OCI-LY1 (cell line): ENCODE results near the gene MPP2.

Source experiments
- H2AFZ ChIP-seq: fragments of 200-600 bp; sonication (generic), shearing (Covaris generic); 2 replicates; pipeline ENCODE4 v1.6.0; 2014; ENCODE audit warnings: antibody characterized with exemption, mild to moderate bottlenecking, low read length
- H3F3A ChIP-seq: fragments of 200-600 bp; sonication (generic), shearing (Covaris generic); 2 replicates; pipeline ENCODE4 v1.6.0; 2014; ENCODE audit warnings: mild to moderate bottlenecking, antibody characterized with exemption, low read length, moderate library complexity; ENCODE audit not compliant: insufficient read depth
- H3K27ac ChIP-seq: fragments of 200-600 bp; sonication (generic); 2 replicates; pipeline ENCODE4 v1.5.1; 2014; ENCODE audit warnings: low read length, mixed run types, mild to moderate bottlenecking, low read depth; ENCODE audit not compliant: poor library complexity, severe bottlenecking
- H3K27me3 ChIP-seq: fragments of 200-600 bp; sonication (generic); 2 replicates; pipeline ENCODE4 v1.6.0; 2014; ENCODE audit warnings: antibody characterized with exemption, mild to moderate bottlenecking, low read length, moderate library complexity; ENCODE audit not compliant: insufficient read depth
- H3K36me3 ChIP-seq: fragments of 200-600 bp; sonication (generic); 2 replicates; pipeline ENCODE4 v1.6.1; 2014; ENCODE audit warnings: mild to moderate bottlenecking, antibody characterized with exemption, low read length, moderate library complexity, mixed read lengths; ENCODE audit not compliant: insufficient read depth
- H3K4me1 ChIP-seq: fragments of 200-600 bp; sonication (generic); 2 replicates; pipeline ENCODE4 v1.5.1; 2014; ENCODE audit warnings: mild to moderate bottlenecking, low read length, moderate library complexity; ENCODE audit not compliant: insufficient read depth, severe bottlenecking
- H3K4me2 ChIP-seq: fragments of 200-600 bp; sonication (generic), shearing (Covaris generic); 2 replicates; pipeline ENCODE4 v1.6.1; 2014; ENCODE audit warnings: low read length
- H3K4me3 ChIP-seq: fragments of 200-600 bp; sonication (generic); 2 replicates; pipeline ENCODE4 v1.5.1; 2014; ENCODE audit warnings: low read length, low read depth, mild to moderate bottlenecking, mixed read lengths; ENCODE audit not compliant: poor library complexity, severe bottlenecking
- H3K79me2 ChIP-seq: fragments of 200-600 bp; shearing (Covaris generic); 2 replicates; pipeline ENCODE4 v1.6.1; 2016; ENCODE audit warnings: mixed run types, low read length, mixed read lengths; ENCODE audit not compliant: insufficient read depth
- H3K9ac ChIP-seq: fragments of 200-600 bp; sonication (generic), shearing (Covaris generic); 2 replicates; pipeline ENCODE4 v1.6.1; 2014; ENCODE audit warnings: mild to moderate bottlenecking, low read length, mixed read lengths
- H3K9me2 ChIP-seq: fragments of 200-600 bp; sonication (generic), shearing (Covaris generic); 2 replicates; pipeline ENCODE4 v1.6.1; 2014; ENCODE audit warnings: low read depth, mild to moderate bottlenecking, low read length, mixed read lengths
- H3K9me3 ChIP-seq: fragments of 200-600 bp; shearing (Covaris generic); 2 replicates; pipeline ENCODE4 v1.6.1; 2014; ENCODE audit warnings: low read length, mixed read lengths
- H4K20me1 ChIP-seq: fragments of 200-600 bp; sonication (generic), shearing (Covaris generic); 2 replicates; pipeline ENCODE4 v1.6.0; 2016; ENCODE audit warnings: mild to moderate bottlenecking, low read length; ENCODE audit not compliant: insufficient read depth
- EZH2 ChIP-seq: fragments of 200-600 bp; sonication (generic), shearing (Covaris generic); IDR thresholded peaks from 2 replicates; pipeline ENCODE4 v1.8.0; 2017; ENCODE audit warnings: borderline replicate concordance, mixed run types, mild to moderate bottlenecking, antibody characterized with exemption, low read length, moderate library complexity, mixed read lengths
- TF ChIP-seq, protein P1 (sequence below): fragments of 200-600 bp; sonication (generic), shearing (Covaris generic); IDR thresholded peaks from 2 replicates; pipeline ENCODE4 v1.5.1; 2017; ENCODE audit warnings: mild to moderate bottlenecking, antibody characterized with exemption, low read length, moderate library complexity, mixed read lengths

Gene MPP2

DNA sequence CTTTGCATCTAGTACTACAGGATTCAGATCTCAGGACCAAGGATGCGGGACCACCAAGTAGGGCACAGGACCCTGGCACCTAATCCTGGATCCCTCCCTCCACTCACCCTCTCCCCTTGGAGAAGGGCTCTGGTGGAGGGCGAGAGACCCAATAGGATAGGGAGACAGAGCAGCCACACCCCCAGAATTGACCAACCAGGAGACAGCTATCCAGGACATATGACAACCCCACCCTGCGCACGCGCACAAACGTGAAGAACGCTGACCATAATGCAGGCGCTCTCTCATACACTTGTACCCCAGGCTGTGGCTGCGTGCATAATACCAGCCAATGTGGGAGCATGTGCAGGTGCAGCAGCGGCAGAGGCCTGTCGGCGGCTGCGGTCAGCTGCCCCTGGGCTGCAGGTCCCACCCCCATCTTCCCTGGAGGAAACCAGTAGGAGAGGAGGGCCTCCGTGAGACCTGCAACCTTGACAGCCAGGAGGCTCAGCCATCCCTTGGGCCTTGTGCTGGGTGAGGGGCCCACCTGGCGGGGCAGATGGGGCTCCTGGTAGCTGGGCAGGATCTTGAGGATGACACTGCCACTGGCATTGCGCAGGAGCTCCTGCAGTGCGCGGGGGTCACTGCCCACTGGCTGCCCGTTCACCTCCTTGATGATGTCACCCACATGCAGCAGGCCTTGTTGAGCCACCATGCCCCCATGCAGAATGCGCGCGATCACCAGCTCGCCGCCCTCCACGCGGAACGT is 25.4 kb downstream of the MPP2 start:
- H3K9ac ChIP-seq: no peak overlapping the region
- H3K9me3 ChIP-seq: no peaks in the 10 kb centered on the region
- no peaks in the 10 kb centered on the region for H3K9me2 ChIP-seq
- H3K27me3 ChIP-seq: no peaks in the 10 kb centered on the region
- H4K20me1 ChIP-seq: no peaks in the 10 kb centered on the region
- no peaks in the 10 kb centered on the region for H3K36me3 ChIP-seq
- H3K4me3 ChIP-seq: no peak overlapping the region
- H3F3A ChIP-seq: no peaks in the 10 kb centered on the region
- H3K4me1 ChIP-seq: no peaks in the 10 kb centered on the region
- H2AFZ ChIP-seq: no peak overlapping the region
- H3K27ac ChIP-seq: no peak overlapping the region
- H3K79me2 ChIP-seq: no peaks in the 10 kb centered on the region
- no peak overlapping the region for H3K4me2 ChIP-seq
- TF ChIP-seq, protein P1, sequence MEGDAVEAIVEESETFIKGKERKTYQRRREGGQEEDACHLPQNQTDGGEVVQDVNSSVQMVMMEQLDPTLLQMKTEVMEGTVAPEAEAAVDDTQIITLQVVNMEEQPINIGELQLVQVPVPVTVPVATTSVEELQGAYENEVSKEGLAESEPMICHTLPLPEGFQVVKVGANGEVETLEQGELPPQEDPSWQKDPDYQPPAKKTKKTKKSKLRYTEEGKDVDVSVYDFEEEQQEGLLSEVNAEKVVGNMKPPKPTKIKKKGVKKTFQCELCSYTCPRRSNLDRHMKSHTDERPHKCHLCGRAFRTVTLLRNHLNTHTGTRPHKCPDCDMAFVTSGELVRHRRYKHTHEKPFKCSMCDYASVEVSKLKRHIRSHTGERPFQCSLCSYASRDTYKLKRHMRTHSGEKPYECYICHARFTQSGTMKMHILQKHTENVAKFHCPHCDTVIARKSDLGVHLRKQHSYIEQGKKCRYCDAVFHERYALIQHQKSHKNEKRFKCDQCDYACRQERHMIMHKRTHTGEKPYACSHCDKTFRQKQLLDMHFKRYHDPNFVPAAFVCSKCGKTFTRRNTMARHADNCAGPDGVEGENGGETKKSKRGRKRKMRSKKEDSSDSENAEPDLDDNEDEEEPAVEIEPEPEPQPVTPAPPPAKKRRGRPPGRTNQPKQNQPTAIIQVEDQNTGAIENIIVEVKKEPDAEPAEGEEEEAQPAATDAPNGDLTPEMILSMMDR: no peak
- no peak for TF ChIP-seq EZH2

DNA sequence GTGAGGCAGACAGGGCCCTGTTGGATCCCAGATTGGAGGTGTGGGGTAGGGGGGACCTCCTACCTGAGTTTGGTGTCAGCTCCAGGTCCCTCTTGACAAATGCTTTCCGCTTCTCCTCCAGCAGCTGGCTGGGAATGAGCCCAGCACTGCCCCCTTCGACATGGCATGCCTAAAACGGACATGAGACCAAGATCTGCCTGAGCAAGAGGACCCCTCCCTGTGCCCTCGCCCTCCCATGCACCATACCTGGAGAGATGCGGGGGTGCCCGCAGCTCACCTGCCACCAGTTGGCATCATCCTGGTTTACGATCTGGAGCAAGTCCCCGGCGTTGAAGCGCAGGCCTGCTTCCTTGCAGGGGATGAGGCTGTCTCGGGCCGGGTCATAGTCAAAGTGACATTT is 26.2 kb downstream of the MPP2 start:
- no peaks in the 10 kb centered on the region for H3K27me3 ChIP-seq
- no peaks in the 10 kb centered on the region for H3K4me1 ChIP-seq
- H4K20me1 ChIP-seq: no peaks in the 10 kb centered on the region
- no peak overlapping the region for H3K4me3 ChIP-seq
- H3F3A ChIP-seq: no peaks in the 10 kb centered on the region
- H2AFZ ChIP-seq: no peak overlapping the region
- H3K4me2 ChIP-seq: no peak overlapping the region
- H3K36me3 ChIP-seq: no peaks in the 10 kb centered on the region
- H3K9ac ChIP-seq: no peak overlapping the region
- no peaks in the 10 kb centered on the region for H3K79me2 ChIP-seq
- H3K27ac ChIP-seq: no peak overlapping the region
- H3K9me2 ChIP-seq: no peaks in the 10 kb centered on the region
- no peak for TF ChIP-seq EZH2
- H3K9me3 ChIP-seq: no peaks in the 10 kb centered on the region

DNA sequence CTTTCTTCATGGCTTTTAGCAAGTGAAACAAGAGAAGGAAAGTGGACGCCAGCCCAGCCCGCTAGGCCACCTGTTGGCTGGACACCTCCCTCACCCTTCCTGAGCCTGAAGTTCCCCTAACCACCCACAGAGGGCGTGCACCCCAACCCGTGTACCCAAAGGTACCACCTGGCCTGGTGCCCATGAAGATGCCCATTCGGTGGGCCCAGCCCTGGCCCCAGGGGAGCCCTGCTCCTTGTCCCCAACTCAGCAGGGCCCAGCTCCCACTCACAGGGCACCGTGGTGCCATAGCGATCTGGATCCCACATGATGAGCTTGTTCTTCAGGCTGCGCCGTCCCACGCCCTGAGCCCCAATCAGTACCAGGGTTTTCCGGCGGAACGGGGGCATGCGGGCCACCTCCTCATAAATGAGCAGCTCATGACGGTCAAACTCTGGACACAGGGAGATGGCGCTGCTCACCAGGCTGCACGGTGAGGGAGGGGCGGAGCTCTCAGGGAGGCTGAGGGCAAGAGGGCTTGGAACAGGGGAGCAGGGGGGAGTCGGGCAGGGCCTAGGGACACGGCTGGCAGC is 26.8 kb downstream of the MPP2 start:
- Histone ChIP-seq H3F3A (no peaks in the 10 kb centered on the region), H3K9me2 (no peaks in the 10 kb centered on the region), H3K27me3 (no peaks in the 10 kb centered on the region), H4K20me1 (no peaks in the 10 kb centered on the region), H3K4me2 (no peak overlapping the region), H3K36me3 (no peaks in the 10 kb centered on the region), H3K9ac (no peak overlapping the region), H3K79me2 (no peaks in the 10 kb centered on the region), H3K4me3 (no peak overlapping the region), H3K9me3 (no peaks in the 10 kb centered on the region), H2AFZ (no peak overlapping the region), H3K4me1 (no peaks in the 10 kb centered on the region), H3K27ac (no peak overlapping the region)
- TF ChIP-seq, protein P1: peak; percentile 76
- no peak for TF ChIP-seq EZH2
